Activated CD4-positive, alpha-beta T cell treated with anti-CD3 and anti-CD28 coated beads, Interleukin-2, amount 10 ng/mL, durations not matched to agents 7 days and 5 days (primary cell): Measurements from ENCODE around the gene LMLN. TPM values are rescaled to one million over a fixed set of nuclear protein-coding genes. Genes with fewer than 3 reads are reported as not detected.

Experiments used
- CTCF ChIA-PET: fragments of 350-600 bp; sonication (Branson Sonifier 250); formaldehyde crosslinking; loops from one replicate; lab custom pipeline; 2021; ENCODE audit warnings: antibody characterized with exemption; lab: Charles Lee
- POLR2A ChIA-PET: fragments of 350-600 bp; sonication (Branson Sonifier 250); formaldehyde crosslinking; loops from one replicate; lab custom pipeline; 2021; ENCODE audit warnings: antibody characterized with exemption; lab: Charles Lee
- DNase-seq: peaks from one replicate; pipeline ENCODE4 v3.0.0-alpha.2; 2020
- H3K27ac Mint-ChIP-seq: one replicate; pipeline ENCODE4 v1.8.0; 2021; ENCODE audit warnings: mild to moderate bottlenecking, moderate library complexity, mixed read lengths
- H3K27me3 Mint-ChIP-seq: one replicate; pipeline ENCODE4 v1.8.0; 2021; ENCODE audit warnings: mixed read lengths
- H3K36me3 Mint-ChIP-seq: one replicate; pipeline ENCODE4 v1.8.0; 2021; ENCODE audit warnings: low read depth, mixed read lengths
- H3K4me1 Mint-ChIP-seq: one replicate; pipeline ENCODE4 v1.8.0; 2021; ENCODE audit warnings: mixed read lengths
- H3K4me3 Mint-ChIP-seq: one replicate; pipeline ENCODE4 v1.8.0; 2021; ENCODE audit warnings: mild to moderate bottlenecking, moderate library complexity, mixed read lengths
- H3K9me3 Mint-ChIP-seq: one replicate; pipeline ENCODE4 v1.8.0; 2021; ENCODE audit warnings: mixed read lengths
- total RNA-seq, 2 experiments: library from RNA; stranded (reverse); gene quantifications; one replicate each; pipeline ENCODE4 v1.2.3, GENCODE V29; 2021

The LMLN gene
- total RNA-seq, 2 experiments from 2014 or later = 2.7 to 3.1 TPM

DNA sequence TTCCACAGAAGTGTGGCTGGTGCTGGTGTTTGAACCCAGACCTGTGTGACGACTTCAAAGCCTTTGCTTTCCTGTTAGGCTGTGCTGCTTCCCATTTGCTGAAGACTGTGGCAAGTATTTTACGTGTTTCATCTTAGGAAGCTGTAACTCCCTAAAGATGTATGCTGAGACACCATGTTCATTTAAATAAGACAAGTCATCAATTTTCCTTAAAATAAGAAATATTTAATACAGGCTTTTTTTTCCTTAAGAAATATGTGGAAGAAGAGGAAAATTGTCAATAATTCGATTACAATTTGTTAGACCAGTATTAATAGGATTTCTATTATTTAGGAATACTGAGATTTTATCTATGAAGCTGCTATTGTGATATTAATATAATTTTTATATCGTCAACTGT is 58.4 kb downstream of the LMLN start:
- Mint-ChIP-seq H3K9me3 (no peaks in the 10 kb centered on the region), H3K27me3 (no peaks in the 10 kb centered on the region), H3K4me1 (no peaks in the 10 kb centered on the region), H3K27ac (no peak overlapping the region), H3K4me3 (no peak overlapping the region), H3K36me3 (no peaks in the 10 kb centered on the region)
- POLR2A ChIA-PET = no interaction called here
- no peak for DNase-seq
- CTCF ChIA-PET = no interaction called here

DNA sequence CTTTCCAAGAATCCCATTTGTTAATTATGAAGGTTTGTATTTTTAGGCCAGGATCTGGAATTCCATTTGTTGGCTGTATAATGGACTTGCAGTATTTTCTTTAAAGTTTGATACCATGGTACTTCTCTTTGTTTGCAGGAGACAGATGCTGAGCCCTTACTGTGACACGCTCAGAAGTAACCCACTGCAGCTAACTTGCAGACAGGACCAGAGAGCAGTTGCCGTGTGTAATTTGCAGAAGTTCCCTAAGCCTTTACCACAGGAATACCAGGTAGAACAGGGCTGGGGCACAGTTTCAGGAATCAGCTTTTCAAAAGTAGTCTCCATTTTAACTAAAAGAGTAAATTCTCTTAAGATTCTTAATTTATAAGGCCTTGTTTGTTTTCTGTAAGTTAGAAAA is 59.1 kb downstream of the LMLN start:
- CTCF ChIA-PET = no interaction called here
- Mint-ChIP-seq H3K9me3 (no peaks in the 10 kb centered on the region), H3K36me3 (no peaks in the 10 kb centered on the region), H3K4me3 (no peak overlapping the region), H3K27ac (no peak overlapping the region), H3K27me3 (no peaks in the 10 kb centered on the region), H3K4me1 (no peaks in the 10 kb centered on the region)
- no peak for DNase-seq
- POLR2A ChIA-PET = no interaction called here

DNA sequence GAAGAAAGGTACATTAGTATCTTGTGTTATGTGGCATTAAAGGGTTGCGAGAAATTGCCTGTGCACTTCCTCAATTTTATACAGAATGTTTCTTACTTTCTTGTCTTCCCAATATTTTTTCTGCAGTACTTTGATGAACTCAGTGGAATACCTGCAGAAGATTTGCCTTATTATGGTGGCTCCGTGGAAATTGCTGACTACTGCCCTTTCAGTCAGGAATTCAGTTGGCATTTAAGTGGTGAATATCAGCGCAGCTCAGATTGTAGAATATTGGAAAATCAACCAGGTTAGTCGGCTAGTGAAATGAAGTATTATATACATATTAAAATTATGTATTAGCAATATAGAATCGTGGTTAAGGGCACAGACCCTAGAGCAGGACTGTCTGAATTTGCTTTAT is 61.3 kb downstream of the LMLN start:
- ChIA-PET POLR2A (no interaction called here), CTCF (no interaction called here)
- no peaks in the 10 kb centered on the region for H3K36me3 Mint-ChIP-seq
- H3K4me3 Mint-ChIP-seq = no peak overlapping the region
- no peak for DNase-seq
- H3K27me3 Mint-ChIP-seq = no peaks in the 10 kb centered on the region
- H3K27ac Mint-ChIP-seq = no peak overlapping the region
- H3K4me1 Mint-ChIP-seq = no peaks in the 10 kb centered on the region
- no peaks in the 10 kb centered on the region for H3K9me3 Mint-ChIP-seq

DNA sequence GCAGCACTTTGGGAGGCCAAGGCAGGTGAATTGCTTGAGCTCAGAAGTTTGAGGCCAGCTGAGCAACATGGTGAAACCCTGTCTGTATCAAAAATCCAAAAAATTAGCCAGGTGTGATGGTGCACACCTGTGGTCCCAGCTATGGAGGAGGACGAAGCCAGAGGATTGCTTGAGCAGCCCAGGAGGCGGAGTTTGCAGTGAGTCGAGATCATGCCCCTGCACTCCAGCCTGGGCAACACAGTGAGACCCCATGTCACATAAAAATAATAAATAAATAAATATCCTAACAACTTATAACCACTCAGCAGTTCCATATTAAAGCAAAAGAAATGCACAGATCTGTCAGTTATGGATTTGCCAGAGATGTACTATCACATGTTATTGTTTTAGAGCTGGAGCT is 62.6 kb downstream of the LMLN start:
- Mint-ChIP-seq H3K9me3 (no peaks in the 10 kb centered on the region), H3K27ac (no peak overlapping the region), H3K4me3 (no peak overlapping the region), H3K4me1 (no peaks in the 10 kb centered on the region), H3K36me3 (no peaks in the 10 kb centered on the region), H3K27me3 (no peaks in the 10 kb centered on the region)
- no peak for DNase-seq
- ChIA-PET CTCF (no interaction called here), POLR2A (no interaction called here)

DNA sequence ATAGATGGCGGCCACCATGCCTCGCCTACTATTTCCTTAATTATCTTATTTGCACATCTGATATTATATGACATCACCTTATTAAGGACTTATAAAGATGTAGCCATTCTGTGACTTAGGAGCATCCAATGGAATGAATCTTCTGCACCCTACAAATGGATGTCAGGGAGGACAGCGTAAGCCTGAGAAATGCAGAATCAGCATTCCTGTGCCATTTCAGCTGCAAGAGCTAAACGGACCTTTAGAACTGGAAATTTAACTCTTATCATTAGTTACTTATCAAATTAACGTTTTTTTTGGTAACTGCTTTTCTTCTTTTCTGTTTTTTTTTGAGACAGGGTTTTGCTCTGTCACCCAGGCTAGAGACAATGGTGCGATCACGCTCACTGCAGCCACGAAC is 65.6 kb downstream of the LMLN start:
- Mint-ChIP-seq H3K27me3 (no peaks in the 10 kb centered on the region), H3K36me3 (no peaks in the 10 kb centered on the region), H3K4me3 (no peak overlapping the region), H3K9me3 (no peaks in the 10 kb centered on the region), H3K27ac (no peak overlapping the region), H3K4me1 (no peaks in the 10 kb centered on the region)
- ChIA-PET POLR2A (no interaction called here), CTCF (no interaction called here)
- no peak for DNase-seq

DNA sequence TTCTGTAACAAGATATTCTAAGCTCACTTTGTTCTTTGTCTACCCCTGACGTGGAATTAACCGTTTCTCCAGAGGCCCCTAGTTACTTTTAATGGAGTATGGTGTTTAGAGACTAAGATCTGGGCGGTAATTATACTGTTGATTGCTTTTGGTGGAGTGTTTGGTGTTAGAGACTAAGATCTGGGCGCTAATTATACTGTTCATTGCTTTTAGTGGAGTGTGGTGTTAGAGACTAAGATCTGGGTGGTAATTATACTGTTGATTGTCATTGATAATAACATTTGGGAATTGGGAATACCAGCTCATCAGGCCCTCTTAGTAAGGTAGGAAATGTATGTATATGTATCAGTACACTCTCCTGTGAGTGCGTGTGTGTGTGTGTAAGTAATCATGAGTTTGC is 66.6 kb downstream of the LMLN start:
- ChIA-PET CTCF (no interaction called here), POLR2A (no interaction called here)
- Mint-ChIP-seq H3K4me3 (no peak overlapping the region), H3K4me1 (no peaks in the 10 kb centered on the region), H3K27me3 (no peaks in the 10 kb centered on the region), H3K9me3 (no peaks in the 10 kb centered on the region), H3K27ac (no peak overlapping the region), H3K36me3 (no peaks in the 10 kb centered on the region)
- DNase-seq = no peak

DNA sequence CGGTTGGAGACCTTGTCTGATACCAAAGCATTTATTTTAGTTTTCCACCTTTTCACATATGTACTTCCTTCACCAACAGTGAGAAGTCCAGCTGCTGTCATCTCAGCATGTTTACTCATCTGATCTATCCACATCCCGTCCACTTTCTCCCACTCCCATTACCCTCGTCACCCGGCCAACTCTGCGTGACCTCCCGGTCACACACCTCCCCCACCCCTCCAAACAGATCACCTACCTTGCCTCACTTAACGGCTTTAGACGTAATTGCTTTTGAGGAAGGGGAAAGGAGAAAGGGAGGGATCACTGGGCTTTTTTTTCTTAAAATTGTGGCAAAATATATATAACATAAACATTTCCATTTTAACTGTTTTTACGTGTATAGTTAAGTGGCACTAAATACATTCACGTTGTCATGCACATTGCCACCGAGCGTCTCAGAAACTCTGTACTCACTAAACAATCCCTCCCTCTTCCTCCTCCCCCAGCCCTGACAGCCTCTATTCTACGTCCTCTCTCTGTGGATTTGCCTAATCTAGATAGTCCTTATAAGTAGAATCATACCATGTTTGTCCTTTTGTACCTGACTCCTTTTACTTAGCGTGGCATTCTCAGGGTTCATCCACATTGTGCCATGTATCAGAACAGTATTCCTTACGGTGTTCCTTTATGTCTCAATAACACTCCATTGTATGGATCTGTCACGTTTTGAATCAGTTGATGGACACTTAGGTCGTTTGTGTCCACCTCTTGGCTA is 67.2 kb downstream of the LMLN start:
- CTCF ChIA-PET = no interaction called here
- no peak for DNase-seq

DNA sequence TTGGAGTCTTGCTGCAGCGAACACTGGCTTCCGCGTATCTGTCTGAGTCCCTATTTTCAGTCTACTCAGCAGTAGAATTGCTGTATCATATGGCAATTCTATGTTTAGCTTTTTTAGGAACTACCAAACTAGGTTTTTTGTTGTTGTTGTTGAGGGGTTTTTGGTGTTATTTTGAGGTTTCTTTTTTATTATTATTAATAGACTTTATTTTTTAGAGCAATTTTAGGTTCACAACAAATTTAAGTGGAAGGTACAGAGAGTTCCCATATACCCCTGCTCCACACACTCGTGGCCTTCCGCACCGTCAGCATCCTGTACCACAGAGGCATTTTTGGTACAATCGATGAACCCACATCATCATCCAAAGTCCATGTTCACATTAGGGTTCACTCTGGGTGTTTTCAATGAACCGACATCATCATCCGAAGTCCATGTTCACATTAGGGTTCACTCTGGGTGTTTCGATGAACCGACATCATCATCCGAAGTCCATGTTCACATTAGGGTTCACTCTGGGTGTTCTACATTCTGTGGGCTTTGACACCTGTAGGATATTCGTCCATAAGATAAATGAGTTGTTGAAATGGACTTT is 67.9 kb downstream of the LMLN start:
- Mint-ChIP-seq H3K4me1 (no peaks in the 10 kb centered on the region), H3K9me3 (no peaks in the 10 kb centered on the region), H3K27ac (no peak overlapping the region), H3K4me3 (no peak overlapping the region), H3K27me3 (no peaks in the 10 kb centered on the region), H3K36me3 (no peaks in the 10 kb centered on the region)
- DNase-seq = no peak
- POLR2A ChIA-PET = no interaction called here
- CTCF ChIA-PET = no interaction called here

More for the DNA sequence above, 67.2 kb downstream of the LMLN start:
- Mint-ChIP-seq H3K9me3 (no peaks in the 10 kb centered on the region), H3K4me3 (no peak overlapping the region), H3K27ac (no peak overlapping the region), H3K27me3 (no peaks in the 10 kb centered on the region), H3K36me3 (no peaks in the 10 kb centered on the region), H3K4me1 (no peaks in the 10 kb centered on the region)
- POLR2A ChIA-PET = no interaction called here

DNA sequence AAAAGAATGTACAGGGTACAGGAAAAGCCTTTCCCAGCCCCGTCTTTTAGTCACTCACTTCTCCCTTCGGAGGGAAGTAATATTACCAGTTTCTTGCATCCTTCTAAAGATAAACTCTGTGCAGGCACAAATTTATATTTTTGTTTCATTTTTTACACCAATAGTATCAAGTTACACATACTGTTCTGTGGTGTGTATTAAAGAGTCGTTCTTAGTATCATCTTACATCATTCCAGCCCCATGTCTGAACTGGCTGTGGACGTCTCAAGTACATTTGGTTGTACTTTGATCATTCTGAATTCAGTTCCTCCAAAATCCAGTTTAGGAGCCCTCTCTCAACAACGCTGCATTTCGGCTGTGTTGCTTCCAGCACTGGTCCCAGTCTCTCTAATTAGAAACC is 68.7 kb downstream of the LMLN start:
- no peak overlapping the region for H3K4me3 Mint-ChIP-seq
- no peaks in the 10 kb centered on the region for H3K4me1 Mint-ChIP-seq
- H3K27me3 Mint-ChIP-seq = no peaks in the 10 kb centered on the region
- H3K36me3 Mint-ChIP-seq = no peaks in the 10 kb centered on the region
- H3K27ac Mint-ChIP-seq = no peak overlapping the region
- no peaks in the 10 kb centered on the region for H3K9me3 Mint-ChIP-seq
- ChIA-PET POLR2A (no interaction called here), CTCF (no interaction called here)
- no peak for DNase-seq

DNA sequence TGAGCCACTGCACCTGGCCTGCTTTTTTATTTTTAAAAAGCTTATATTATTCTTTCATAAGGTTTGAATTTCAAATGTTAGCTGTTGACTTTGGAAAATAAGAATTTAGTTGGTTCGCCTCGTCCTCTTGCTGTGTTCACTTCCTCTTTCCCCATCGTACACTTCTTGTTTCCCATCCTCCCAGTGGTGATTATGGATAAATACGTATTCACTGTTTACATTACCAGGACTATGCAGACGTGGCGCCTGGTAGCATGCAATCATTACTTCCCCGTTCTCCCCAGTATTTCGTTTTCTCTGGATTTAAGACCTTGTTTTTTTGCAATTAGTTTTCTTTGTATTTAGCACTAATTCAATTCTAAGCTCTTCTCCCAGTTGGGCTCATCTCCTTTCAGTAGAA is 70.1 kb downstream of the LMLN start:
- Mint-ChIP-seq H3K4me3 (no peak overlapping the region), H3K27ac (no peak overlapping the region), H3K9me3 (no peaks in the 10 kb centered on the region), H3K27me3 (no peaks in the 10 kb centered on the region), H3K36me3 (no peaks in the 10 kb centered on the region), H3K4me1 (no peaks in the 10 kb centered on the region)
- CTCF ChIA-PET = interaction anchor here (1.5 kb wide), 1 partner anchor 124 kb away, joined by 5 read pairs; no protein-coding TSS in a partner anchor
- POLR2A ChIA-PET = no interaction called here
- DNase-seq = no peak

DNA sequence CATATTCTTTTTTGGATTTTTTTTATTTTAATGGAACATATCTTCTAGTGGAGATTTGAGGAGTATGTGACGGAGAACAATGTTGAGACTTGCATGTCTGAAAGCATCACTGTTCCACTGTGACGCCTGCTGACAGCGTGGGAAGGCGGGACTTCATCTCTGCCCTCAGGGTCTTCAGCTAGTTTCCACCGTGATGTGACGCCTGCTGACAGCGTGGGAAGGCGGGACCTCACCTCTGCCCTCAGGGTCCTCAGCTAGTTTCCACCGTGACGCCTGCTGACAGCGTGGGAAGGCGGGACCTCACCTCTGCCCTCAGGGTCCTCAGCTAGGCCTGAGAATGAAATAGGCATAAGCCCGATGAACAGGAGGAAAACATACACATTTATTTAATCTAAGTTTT is 70.7 kb downstream of the LMLN start:
- Mint-ChIP-seq H3K27ac (no peak overlapping the region), H3K9me3 (no peaks in the 10 kb centered on the region), H3K4me3 (no peak overlapping the region), H3K36me3 (no peaks in the 10 kb centered on the region), H3K27me3 (no peaks in the 10 kb centered on the region), H3K4me1 (no peaks in the 10 kb centered on the region)
- CTCF ChIA-PET = interaction anchor here (1.5 kb wide), 1 partner anchor 125 kb away, joined by 5 read pairs; no protein-coding TSS in a partner anchor
- no peak for DNase-seq
- POLR2A ChIA-PET = no interaction called here

DNA sequence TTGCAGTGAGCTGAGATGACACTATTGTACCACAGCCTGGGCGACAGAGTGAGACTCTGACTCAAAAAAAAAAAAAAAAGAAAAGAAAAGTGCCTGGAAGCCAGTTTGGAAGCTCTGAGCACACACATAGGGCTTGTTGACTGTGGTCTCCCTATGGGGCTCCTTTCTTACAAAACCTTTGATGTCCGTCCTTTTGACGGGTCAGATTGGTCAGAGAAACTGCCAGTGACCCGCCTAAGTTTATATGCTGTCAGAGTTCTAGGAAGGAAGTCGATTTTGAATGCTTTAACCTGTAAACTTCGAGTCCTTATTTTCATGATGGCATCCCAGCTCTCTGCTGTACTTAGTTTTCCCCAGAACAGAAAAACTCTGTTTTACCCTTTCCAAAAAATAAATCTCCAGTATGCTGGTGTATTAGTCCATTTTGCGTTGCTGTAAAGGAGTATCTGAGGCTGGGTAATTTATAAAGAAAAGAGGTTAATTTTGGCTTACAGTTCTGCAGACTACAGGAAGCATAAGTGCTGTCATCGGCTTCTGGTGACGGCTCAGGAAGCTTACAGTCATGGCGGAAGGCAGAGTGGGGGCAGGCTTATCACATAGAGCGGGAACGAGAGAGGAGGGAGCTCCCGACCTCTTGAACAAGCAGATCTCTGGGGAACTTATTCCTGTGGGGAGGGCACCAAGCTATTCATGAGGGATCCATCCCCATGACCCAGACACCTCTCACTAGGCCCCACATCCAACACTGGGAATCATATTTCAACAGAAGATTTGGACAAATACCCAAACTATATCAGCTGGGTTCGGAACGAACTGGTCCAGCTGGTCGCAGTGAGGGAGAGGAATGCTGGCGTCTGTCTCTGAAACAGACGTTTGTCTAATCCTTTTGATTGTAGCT is 72.3 kb downstream of the LMLN start:
- H3K4me3 Mint-ChIP-seq = no peak overlapping the region
- H3K9me3 Mint-ChIP-seq = no peaks in the 10 kb centered on the region
- no peak for DNase-seq
- H3K27me3 Mint-ChIP-seq = no peaks in the 10 kb centered on the region
- POLR2A ChIA-PET = no interaction called here
- H3K27ac Mint-ChIP-seq = no peak overlapping the region
- no peaks in the 10 kb centered on the region for H3K36me3 Mint-ChIP-seq
- no peaks in the 10 kb centered on the region for H3K4me1 Mint-ChIP-seq
- CTCF ChIA-PET = interaction anchor here (0.7 to 1.2 kb wide), 3 partner anchors 12 to 125 kb away, joined by 3 read pairs; no protein-coding TSS in a partner anchor

DNA sequence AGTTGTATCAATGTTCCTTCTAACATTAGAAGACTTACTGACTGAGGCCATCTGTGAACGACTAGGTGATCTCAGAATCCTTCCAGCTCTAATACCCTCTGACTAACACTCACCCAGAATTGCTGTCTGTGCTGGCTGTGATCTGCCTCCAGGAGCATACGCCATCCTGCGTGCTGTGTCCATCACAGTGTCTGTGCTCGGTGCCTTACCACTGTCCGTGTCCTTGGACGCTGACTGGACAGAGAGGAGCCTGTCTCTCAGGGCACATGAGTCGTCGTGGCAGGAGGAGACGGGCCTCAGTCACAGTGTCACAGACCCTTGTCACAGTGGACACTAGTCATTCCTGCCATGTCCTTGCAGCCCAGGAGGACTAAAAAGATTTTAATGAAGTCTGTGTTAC is 83.1 kb downstream of the LMLN start:
- Mint-ChIP-seq H3K27ac (no peak overlapping the region), H3K9me3 (peaks cover 3% of the 10 kb centered on the region), H3K4me3 (no peak overlapping the region), H3K36me3 (peaks cover 3% of the 10 kb centered on the region), H3K27me3 (no peaks in the 10 kb centered on the region), H3K4me1 (no peaks in the 10 kb centered on the region)
- CTCF ChIA-PET = no interaction called here
- POLR2A ChIA-PET = no interaction called here
- DNase-seq = no peak
